Measurements from ENCODE around the gene DAP.

DAP gene

GRCh38 chr5:10756549-10756948, 4.5 kb downstream of the DAP start:
- H3K4me3 ChIP-seq (ENCODE audit: low read depth, low read length), result no peak overlapping the region
- no peak for TF ChIP-seq CTCF (conservative IDR thresholded peaks at IDR 0.05; ENCODE audit: low read depth, low read length)
- DNase-seq (ENCODE audit: low read depth), result no peak

- TF ChIP-seq CTCF (conservative IDR thresholded peaks at IDR 0.05; ENCODE audit: low read depth, low read length), result no peak
These were observed 7.9 kb downstream of the DAP start for GRCh38 chr5:10753178-10753577.

GRCh38 chr5:10752451-10752850, 8.6 kb downstream of the DAP start:
- no peak overlapping the region for H3K4me3 ChIP-seq (ENCODE audit: low read depth, low read length)
- no peak for TF ChIP-seq CTCF (conservative IDR thresholded peaks at IDR 0.05; ENCODE audit: low read depth, low read length)
- DNase-seq (ENCODE audit: low read depth), result no peak

More at GRCh38 chr5:10753178-10753577, 7.9 kb downstream of the DAP start:
- DNase-seq (ENCODE audit: low read depth), result no peak
- no peak overlapping the region for H3K4me3 ChIP-seq (ENCODE audit: low read depth, low read length)

- TF ChIP-seq CTCF (conservative IDR thresholded peaks at IDR 0.05; ENCODE audit: low read depth, low read length), result no peak
- H3K4me3 ChIP-seq (ENCODE audit: low read depth, low read length), result no peak overlapping the region
- no peak for DNase-seq (ENCODE audit: low read depth)
These were observed 10.1 kb downstream of the DAP start for GRCh38 chr5:10750909-10751308.

- TF ChIP-seq CTCF (conservative IDR thresholded peaks at IDR 0.05; ENCODE audit: low read depth, low read length), result no peak
- H3K4me3 ChIP-seq (ENCODE audit: low read depth, low read length), result no peak overlapping the region
- no peak for DNase-seq (ENCODE audit: low read depth)
These were observed 13.1 kb downstream of the DAP start for GRCh38 chr5:10747678-10748622.

- no peak for DNase-seq (ENCODE audit: low read depth)
- H3K4me3 ChIP-seq (ENCODE audit: low read depth, low read length), result no peak overlapping the region
- no peak for TF ChIP-seq CTCF (conservative IDR thresholded peaks at IDR 0.05; ENCODE audit: low read depth, low read length)
These were observed 14.3 kb downstream of the DAP start for GRCh38 chr5:10746711-10747110.

- no peak overlapping the region for H3K4me3 ChIP-seq (ENCODE audit: low read depth, low read length)
These were observed 15.9 kb downstream of the DAP start for GRCh38 chr5:10745133-10745532.

More at GRCh38 chr5:10745133-10745532, 15.9 kb downstream of the DAP start:
- TF ChIP-seq CTCF (conservative IDR thresholded peaks at IDR 0.05; ENCODE audit: low read depth, low read length), result no peak
- peak; percentile 59 for DNase-seq (ENCODE audit: low read depth)
